Smooth muscle cell (in vitro differentiated cells): ENCODE data around the gene RIOK1. TPM values are rescaled to one million over a fixed set of nuclear protein-coding genes. Genes with fewer than 3 reads are reported as not detected.

Source experiments
- DNase-seq: peaks from one replicate; lab custom pipeline; 2025; ENCODE audit not compliant: unreplicated experiment; lab: John Stamatoyannopoulos, UW
- H2AFZ ChIP-seq: fragments of 200-600 bp; sonication (generic); 2 replicates; pipeline ENCODE4 v1.6.0; 2016; ENCODE audit warnings: antibody characterized with exemption, low read depth, mild to moderate bottlenecking
- H3F3A ChIP-seq: fragments of 200-600 bp; sonication (generic); 2 replicates; pipeline ENCODE4 v1.6.0; 2017; ENCODE audit warnings: antibody characterized with exemption, low read depth
- H3K27ac ChIP-seq: fragments of 200-600 bp; sonication (generic); 2 replicates; pipeline ENCODE4 v1.5.1; 2016; ENCODE audit warnings: low read depth, mild to moderate bottlenecking
- H3K27me3 ChIP-seq: fragments of 200-600 bp; sonication (generic); 2 replicates; pipeline ENCODE4 v1.6.1; 2016; ENCODE audit warnings: low read depth, mild to moderate bottlenecking
- H3K36me3 ChIP-seq: fragments of 200-600 bp; sonication (generic); 2 replicates; pipeline ENCODE4 v1.5.1; 2016; ENCODE audit warnings: low read depth
- H3K4me1 ChIP-seq: fragments of 200-600 bp; sonication (generic); 2 replicates; pipeline ENCODE4 v1.5.1; 2016; ENCODE audit warnings: low read depth
- H3K4me2 ChIP-seq: fragments of 200-600 bp; sonication (generic); 2 replicates; pipeline ENCODE4 v1.6.0; 2016; ENCODE audit warnings: mild to moderate bottlenecking
- H3K4me3 ChIP-seq: fragments of 200-600 bp; sonication (generic); 2 replicates; pipeline ENCODE4 v1.5.1; 2016; ENCODE audit warnings: mild to moderate bottlenecking
- H3K79me2 ChIP-seq: fragments of 200-600 bp; sonication (generic); 2 replicates; pipeline ENCODE4 v1.6.0; 2016; ENCODE audit warnings: low read depth, mild to moderate bottlenecking
- H3K9ac ChIP-seq: fragments of 200-600 bp; sonication (generic); 2 replicates; pipeline ENCODE4 v1.6.0; 2016; ENCODE audit warnings: low read depth
- H3K9me3 ChIP-seq: fragments of 200-600 bp; sonication (generic); replicated peaks from 2 replicates; pipeline ENCODE4 v1.5.1; 2016; ENCODE audit warnings: low read depth
- H4K20me1 ChIP-seq: fragments of 200-600 bp; sonication (generic); 2 replicates; pipeline ENCODE4 v1.6.0; 2016; ENCODE audit warnings: low read depth
- WGBS: methylation state at CpG from one replicate; pipeline ENCODE4 v1.1.7; 2016; ENCODE audit warnings: low lambda C conversion rate; 5-methylcytosine and 5-hydroxymethylcytosine counted together
- polyA plus RNA-seq: library from polyadenylated mRNA; unstranded; fragments of >200 nt; fragmentation: Nextera tagmentation; extraction: Ambion mirVana; gene quantifications from 2 replicates; pipeline ENCODE4 v1.2.1, GENCODE V29; 2016
- total RNA-seq: library from RNA; depleted of rRNA; stranded (reverse); fragments of >200 nt; gene quantifications from 2 replicates; pipeline ENCODE4 v1.2.3, GENCODE V29; 2014
- TF ChIP-seq, protein P1 (sequence below): fragments of 200-600 bp; sonication (generic); IDR thresholded peaks from 2 replicates; pipeline ENCODE4 v1.5.1; 2017; ENCODE audit warnings: borderline replicate concordance, mild to moderate bottlenecking, antibody characterized with exemption; ENCODE audit not compliant: insufficient read depth, poor library complexity, severe bottlenecking

The RIOK1 gene
- total and polyA plus RNA-seq, 2 experiments from 2014 or later, result 12.4 TPM

DNA sequence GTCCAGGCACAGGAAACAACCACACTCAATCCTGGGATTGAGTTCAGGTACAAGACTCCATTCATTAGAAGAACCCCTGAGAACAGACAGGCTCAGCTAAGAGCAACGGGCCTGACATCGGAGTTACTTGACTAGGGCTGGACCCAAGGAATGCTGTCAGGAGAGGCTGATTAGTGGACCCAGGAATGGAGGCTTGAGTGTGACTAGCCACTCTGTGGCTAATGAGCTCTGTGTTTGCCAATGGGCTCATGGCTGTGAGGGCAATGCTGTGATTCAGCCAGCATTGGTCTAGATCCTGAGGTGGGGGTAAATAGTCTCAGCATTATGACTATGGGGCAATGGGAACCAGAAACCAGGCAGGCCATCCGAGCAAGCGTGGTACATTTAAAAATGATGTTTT is 71.8 kb downstream of the RIOK1 start:
- H3K27ac ChIP-seq, result peak overlapping the region; percentile 27
- WGBS, result 75% methylated on average over 4 of the region's 4 CpGs
- peaks cover 12% of the 10 kb centered on the region for H3K4me1 ChIP-seq
- no peaks in the 10 kb centered on the region for H3K36me3 ChIP-seq
- no peaks in the 10 kb centered on the region for H3K79me2 ChIP-seq
- no peaks in the 10 kb centered on the region for H4K20me1 ChIP-seq
- TF ChIP-seq, protein P1, sequence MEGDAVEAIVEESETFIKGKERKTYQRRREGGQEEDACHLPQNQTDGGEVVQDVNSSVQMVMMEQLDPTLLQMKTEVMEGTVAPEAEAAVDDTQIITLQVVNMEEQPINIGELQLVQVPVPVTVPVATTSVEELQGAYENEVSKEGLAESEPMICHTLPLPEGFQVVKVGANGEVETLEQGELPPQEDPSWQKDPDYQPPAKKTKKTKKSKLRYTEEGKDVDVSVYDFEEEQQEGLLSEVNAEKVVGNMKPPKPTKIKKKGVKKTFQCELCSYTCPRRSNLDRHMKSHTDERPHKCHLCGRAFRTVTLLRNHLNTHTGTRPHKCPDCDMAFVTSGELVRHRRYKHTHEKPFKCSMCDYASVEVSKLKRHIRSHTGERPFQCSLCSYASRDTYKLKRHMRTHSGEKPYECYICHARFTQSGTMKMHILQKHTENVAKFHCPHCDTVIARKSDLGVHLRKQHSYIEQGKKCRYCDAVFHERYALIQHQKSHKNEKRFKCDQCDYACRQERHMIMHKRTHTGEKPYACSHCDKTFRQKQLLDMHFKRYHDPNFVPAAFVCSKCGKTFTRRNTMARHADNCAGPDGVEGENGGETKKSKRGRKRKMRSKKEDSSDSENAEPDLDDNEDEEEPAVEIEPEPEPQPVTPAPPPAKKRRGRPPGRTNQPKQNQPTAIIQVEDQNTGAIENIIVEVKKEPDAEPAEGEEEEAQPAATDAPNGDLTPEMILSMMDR, result no peak
- no peak for DNase-seq
- no peak overlapping the region for H2AFZ ChIP-seq
- H3K27me3 ChIP-seq, result no peaks in the 10 kb centered on the region
- no peak overlapping the region for H3K9ac ChIP-seq
- peaks cover 16% of the 10 kb centered on the region for H3F3A ChIP-seq
- no peaks in the 10 kb centered on the region for H3K9me3 ChIP-seq
- no peak overlapping the region for H3K4me3 ChIP-seq
- no peak overlapping the region for H3K4me2 ChIP-seq

DNA sequence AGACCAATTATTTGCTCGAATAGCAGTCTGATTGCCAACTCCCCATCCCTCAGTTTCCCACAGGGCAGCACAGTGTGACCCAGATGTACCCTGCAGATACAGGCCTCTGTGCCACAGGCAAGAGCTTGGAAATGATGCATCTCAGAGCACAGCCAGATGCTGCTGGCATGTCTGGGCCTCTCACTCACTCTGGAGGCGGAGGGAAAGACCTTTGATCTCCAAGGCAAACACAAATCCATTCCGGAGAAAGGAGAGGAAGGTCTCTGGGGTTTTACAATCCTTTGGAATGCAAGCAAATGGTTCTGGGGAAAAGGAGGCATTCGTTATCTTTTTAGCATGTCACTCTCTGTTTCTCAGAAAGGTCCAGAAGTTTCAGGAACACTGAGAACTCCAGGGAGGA is 74.2 kb downstream of the RIOK1 start:
- Histone ChIP-seq H3F3A (peaks cover 16% of the 10 kb centered on the region), H3K27ac (peak overlapping the region; percentile 60), H3K79me2 (no peaks in the 10 kb centered on the region), H3K4me2 (peak overlapping the region; percentile 23), H3K4me1 (peaks cover 24% of the 10 kb centered on the region), H3K4me3 (no peak overlapping the region), H4K20me1 (no peaks in the 10 kb centered on the region), H2AFZ (no peak overlapping the region), H3K27me3 (no peaks in the 10 kb centered on the region), H3K36me3 (no peaks in the 10 kb centered on the region), H3K9me3 (no peaks in the 10 kb centered on the region), H3K9ac (no peak overlapping the region)
- no peak for DNase-seq
- 4% methylated on average over 4 of the region's 4 CpGs for WGBS
- TF ChIP-seq, protein P1, result no peak

DNA sequence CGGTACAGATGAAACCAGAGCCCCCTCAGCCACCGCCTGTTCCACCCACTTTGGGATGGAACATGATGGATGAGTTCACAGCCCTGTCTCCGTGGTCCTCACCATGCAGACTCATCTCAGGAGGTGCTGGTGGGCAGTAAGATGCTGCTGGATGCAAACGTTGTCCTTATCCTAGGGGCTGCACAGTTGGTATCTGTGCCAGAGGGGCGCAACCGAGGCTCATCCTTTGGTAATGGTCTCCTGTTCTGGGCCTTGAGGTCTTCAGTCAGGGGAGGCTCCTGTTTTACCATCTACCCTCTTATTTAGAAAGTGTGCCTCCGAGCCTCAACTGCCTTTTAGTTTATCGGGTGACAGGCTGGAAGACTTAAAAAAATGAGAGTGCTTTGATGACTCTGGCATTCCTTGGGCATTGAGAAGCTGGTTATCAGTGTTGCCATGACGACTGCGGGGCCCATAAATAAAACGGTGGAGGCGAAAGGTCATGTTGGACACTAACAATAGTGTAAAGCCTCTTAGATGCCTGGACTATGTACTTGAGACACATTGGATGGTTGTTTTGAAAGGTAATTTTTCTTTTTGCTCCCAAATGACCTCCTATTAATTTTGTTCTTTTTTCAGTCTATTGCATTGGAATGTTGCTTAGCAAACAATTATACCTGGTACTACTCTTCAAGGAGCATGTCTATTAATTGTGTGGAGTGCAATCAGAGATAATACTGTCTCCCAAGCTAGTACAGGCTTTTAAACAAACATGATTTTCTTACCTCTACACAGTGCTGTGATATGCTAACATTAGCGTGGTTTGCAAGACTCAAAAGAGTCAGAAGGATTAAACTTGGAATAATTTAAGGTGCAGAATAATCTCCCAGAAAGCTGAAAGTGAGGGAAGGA is 77.6 kb downstream of the RIOK1 start:
- H3K79me2 ChIP-seq, result no peaks in the 10 kb centered on the region
- peak overlapping the region; percentile 62 for H3K27ac ChIP-seq
- peak overlapping the region; percentile 49 for H3K4me2 ChIP-seq
- no peaks in the 10 kb centered on the region for H3K27me3 ChIP-seq
- no peaks in the 10 kb centered on the region for H3K36me3 ChIP-seq
- DNase-seq, result no peak
- no peaks in the 10 kb centered on the region for H3K9me3 ChIP-seq
- no peak overlapping the region for H3K4me3 ChIP-seq
- 34% methylated on average over 13 of the region's 13 CpGs for WGBS
- no peaks in the 10 kb centered on the region for H4K20me1 ChIP-seq
- TF ChIP-seq, protein P1, result no peak
- no peak overlapping the region for H2AFZ ChIP-seq
- H3F3A ChIP-seq, result peaks cover 16% of the 10 kb centered on the region
- H3K4me1 ChIP-seq, result peaks cover 24% of the 10 kb centered on the region
- H3K9ac ChIP-seq, result no peak overlapping the region

Other genes with a start within 250 kb of the RIOK1 start
- gene SSR1, start 76.6 kb upstream of the RIOK1 start, total RNA-seq, result 304 and 369 TPM in 2 replicates
- 264 and 306 TPM in 2 replicates for gene SSR1, start 76.6 kb upstream of the RIOK1 start, polyA plus RNA-seq
- not detected in 2 replicates for gene CAGE1, start 66 bp upstream of the RIOK1 start, total RNA-seq
- gene CAGE1, start 66 bp upstream of the RIOK1 start, polyA plus RNA-seq, result not detected in 2 replicates
- 309 and 347 TPM in 2 replicates for gene DSP, start 151.9 kb downstream of the RIOK1 start, total RNA-seq
- 64.1 and 170 TPM in 2 replicates for gene DSP, start 151.9 kb downstream of the RIOK1 start, polyA plus RNA-seq
- 11.0 and 16.6 TPM in 2 replicates for gene SNRNP48, start 200.4 kb downstream of the RIOK1 start, total RNA-seq
- gene SNRNP48, start 200.4 kb downstream of the RIOK1 start, polyA plus RNA-seq, result 3.2 and 6.5 TPM in 2 replicates